SU-DHL-6 (cell line): ENCODE results near the gene SLC39A9.
"Not testable (repeated sequence)": the region's sequence is repeated elsewhere in the genome, so short reads cannot be mapped to it uniquely, and the experiment has no call there.

ENCODE experiments used
- CTCF ChIP-seq: fragments of 200-600 bp; sonication (generic); IDR thresholded peaks from one replicate; pipeline ENCODE4 v1.5.1; 2017; ENCODE audit warnings: antibody characterized with exemption, mild to moderate bottlenecking, low read length, moderate library complexity; ENCODE audit not compliant: insufficient read depth, poor library complexity, severe bottlenecking
- EZH2phosphoT487 ChIP-seq: fragments of 200-600 bp; sonication (generic), shearing (Covaris generic); conservative IDR thresholded peaks from 2 replicates; pipeline ENCODE4 v1.6.1; 2018; ENCODE audit warnings: mild to moderate bottlenecking, antibody characterized with exemption, low read length, moderate library complexity, mixed read lengths

DNA sequence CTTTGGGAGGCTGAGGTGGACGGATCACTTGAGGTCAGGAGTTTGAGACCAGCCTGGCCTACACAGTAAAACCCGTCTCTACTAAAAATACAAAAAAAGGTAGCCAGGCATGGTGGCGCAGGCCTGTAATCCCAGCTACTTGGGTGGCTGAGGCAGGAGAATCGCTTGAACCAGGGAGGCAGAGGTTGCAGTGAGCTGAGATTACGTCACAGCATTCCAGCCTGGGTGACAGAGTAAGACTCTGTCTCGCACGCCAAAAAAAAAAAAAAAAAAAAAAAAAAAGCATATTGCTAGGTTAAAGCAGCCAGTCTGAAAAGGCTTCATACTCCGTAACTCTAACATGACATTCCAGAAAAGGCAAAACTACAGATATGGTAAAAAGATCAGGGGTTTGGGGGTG lies 7.1 kb upstream of the SLC39A9 start:
- not testable (repeated sequence) for TF ChIP-seq CTCF, EZH2phosphoT487
